Urinary bladder (tissue), 4 donors: ENCODE results near the gene NEGR1. TPM values are rescaled to one million over a fixed set of nuclear protein-coding genes. Genes with fewer than 3 reads are reported as not detected.

Experiments used
- DNase-seq: peaks from one replicate; pipeline ENCODE4 v3.0.0-alpha.2; 2015; ENCODE audit errors: extremely low spot score
- H3K27ac ChIP-seq: one replicate; pipeline ENCODE4 v1.5.1; 2013; ENCODE audit warnings: low read depth, mild to moderate bottlenecking, moderate library complexity
- H3K36me3 ChIP-seq: one replicate; pipeline ENCODE4 v1.6.1; 2013; ENCODE audit warnings: mild to moderate bottlenecking, moderate library complexity; ENCODE audit not compliant: insufficient read depth
- H3K4me1 ChIP-seq: one replicate; pipeline ENCODE4 v1.6.1; 2013; ENCODE audit warnings: mild to moderate bottlenecking, moderate library complexity; ENCODE audit not compliant: insufficient read depth
- H3K4me3 ChIP-seq: one replicate; pipeline ENCODE4 v1.5.1; 2013; ENCODE audit warnings: low read depth, low read length
- WGBS: extraction: QIAGEN DNeasy Blood & Tissue Kit; methylation state at CpG from one replicate; pipeline ENCODE4 v1.1.7; 2013; 5-methylcytosine and 5-hydroxymethylcytosine counted together
- polyA plus RNA-seq: library from polyadenylated mRNA; stranded (reverse); fragments of 200-250 nt; gene quantifications from one replicate; pipeline ENCODE4 v1.2.3, GENCODE V29; 2013
- total RNA-seq: library from RNA; depleted of rRNA; stranded (reverse); fragments of >200 nt; gene quantifications from one replicate; pipeline ENCODE4 v1.2.3, GENCODE V29; 2014
- donor health status: healthy with polysubstance abuse.
- donor health status: healthy.

The NEGR1 gene
- total and polyA plus RNA-seq, 2 donors = 38.2 to 92.3 TPM

DNA sequence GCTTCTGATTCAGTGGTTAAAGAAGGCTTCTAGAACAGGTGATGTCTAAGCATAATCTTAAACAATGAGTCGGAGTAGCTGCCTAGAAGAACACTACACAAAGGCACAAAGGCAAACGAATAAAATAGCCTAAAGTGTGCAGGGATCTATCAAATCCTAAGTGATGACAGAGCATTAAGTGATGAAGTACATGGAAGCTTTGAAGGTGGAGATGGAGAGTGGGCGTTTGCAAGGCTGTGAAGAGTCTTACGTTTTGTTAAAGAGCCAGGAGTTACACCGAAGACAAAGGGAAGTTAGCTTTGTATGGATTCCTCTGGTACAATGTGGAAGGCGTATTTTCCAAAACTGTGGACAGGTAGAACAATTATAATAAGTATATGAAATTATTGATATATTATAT lies 270.6 kb downstream of the NEGR1 start:
- Histone ChIP-seq H3K4me3 (no peak overlapping the region), H3K36me3 (no peaks in the 10 kb centered on the region), H3K27ac (no peak overlapping the region), H3K4me1 (no peaks in the 10 kb centered on the region)
- DNase-seq = no peak
- WGBS = 91% methylated on average over 6 of the region's 6 CpGs

DNA sequence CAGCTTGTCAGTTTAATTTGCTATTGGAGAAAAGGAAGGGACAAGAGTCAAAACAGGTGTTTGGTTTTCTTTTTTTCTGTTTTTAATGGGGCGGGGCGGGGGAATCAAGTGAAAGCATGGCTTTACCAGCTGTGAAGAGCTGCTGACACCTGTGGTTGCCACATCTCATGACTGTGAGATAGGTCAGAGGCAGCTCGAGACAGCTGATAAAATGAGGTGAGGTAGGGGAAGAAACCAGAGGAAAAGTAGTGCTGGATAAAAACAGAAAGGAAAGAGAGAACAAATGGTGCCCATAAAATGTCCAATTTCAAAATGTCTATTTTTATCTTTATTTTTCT lies 272.3 kb downstream of the NEGR1 start:
- no peaks in the 10 kb centered on the region for H3K36me3 ChIP-seq
- H3K4me1 ChIP-seq = no peaks in the 10 kb centered on the region
- H3K4me3 ChIP-seq = no peak overlapping the region
- no peak for DNase-seq
- WGBS = 72% methylated on average over 3 of the region's 3 CpGs
- no peak overlapping the region for H3K27ac ChIP-seq

DNA sequence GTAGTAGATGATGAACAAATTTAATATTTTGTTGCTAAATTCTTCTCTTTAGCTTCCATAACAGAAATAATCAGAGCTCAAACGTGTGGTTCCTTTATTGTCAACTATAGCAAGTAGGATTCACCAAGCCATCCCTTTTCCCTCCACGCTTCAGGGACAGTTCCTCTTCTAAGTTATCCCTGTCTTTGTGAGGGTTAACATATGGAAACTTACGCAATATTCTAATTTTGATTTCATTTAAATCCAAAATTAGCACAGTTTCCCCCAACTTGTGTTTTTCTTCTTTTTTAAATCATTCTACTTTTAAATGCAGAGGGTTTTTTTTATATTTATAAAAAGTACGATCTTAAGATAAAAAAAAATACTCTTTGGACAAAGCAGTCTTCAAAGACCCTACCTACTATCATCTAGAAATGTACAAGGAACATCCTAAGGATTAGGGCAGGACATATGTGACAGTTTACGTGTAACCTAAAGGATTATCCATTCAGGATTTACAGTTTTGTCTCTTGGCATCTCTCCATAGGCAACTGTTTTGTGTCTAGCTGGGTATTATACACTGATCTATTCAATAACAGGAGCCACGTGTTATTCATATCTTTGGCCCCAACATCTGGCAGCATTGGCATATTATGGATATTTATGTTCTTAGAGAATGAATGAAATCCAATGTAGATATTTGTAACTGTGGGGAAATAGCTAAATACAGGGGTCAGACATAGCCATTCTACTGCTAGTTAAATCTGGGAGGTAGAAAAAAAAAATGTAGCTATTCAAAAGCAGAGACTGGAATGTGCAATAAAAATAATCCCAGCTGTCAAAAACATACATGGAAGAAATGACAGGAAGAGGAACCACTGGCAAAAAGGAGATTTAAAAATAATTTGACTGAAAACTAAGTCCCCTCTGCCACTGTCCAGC lies 272.9 kb downstream of the NEGR1 start:
- no peak for DNase-seq
- no peaks in the 10 kb centered on the region for H3K4me1 ChIP-seq
- 63% methylated on average over 6 of the region's 6 CpGs for WGBS
- H3K36me3 ChIP-seq = no peaks in the 10 kb centered on the region
- H3K27ac ChIP-seq = no peak overlapping the region
- H3K4me3 ChIP-seq = no peak overlapping the region

DNA sequence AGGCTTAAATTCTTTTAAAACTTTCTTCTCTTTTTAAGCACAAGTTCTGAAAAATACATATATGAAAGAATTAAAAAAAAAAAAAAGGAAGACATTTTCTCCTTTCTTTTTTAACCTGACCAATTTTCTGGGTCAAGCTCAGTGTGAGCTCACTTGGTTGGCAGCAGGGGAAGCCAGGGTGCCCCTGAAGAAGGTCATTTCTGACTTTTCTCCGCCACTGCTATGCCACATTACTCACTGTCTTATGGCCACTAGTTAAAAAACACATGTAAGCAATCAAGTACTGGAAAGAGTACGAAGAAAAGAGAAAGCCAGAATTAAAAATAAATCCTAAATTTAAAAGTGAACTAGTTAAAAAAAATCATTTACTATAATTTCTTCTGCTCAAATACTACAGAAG lies 275.0 kb downstream of the NEGR1 start:
- Histone ChIP-seq H3K4me3 (no peak overlapping the region), H3K36me3 (no peaks in the 10 kb centered on the region), H3K27ac (no peak overlapping the region), H3K4me1 (no peaks in the 10 kb centered on the region)
- no peak for DNase-seq
- WGBS = 83% methylated on average over 2 of the region's 2 CpGs

DNA sequence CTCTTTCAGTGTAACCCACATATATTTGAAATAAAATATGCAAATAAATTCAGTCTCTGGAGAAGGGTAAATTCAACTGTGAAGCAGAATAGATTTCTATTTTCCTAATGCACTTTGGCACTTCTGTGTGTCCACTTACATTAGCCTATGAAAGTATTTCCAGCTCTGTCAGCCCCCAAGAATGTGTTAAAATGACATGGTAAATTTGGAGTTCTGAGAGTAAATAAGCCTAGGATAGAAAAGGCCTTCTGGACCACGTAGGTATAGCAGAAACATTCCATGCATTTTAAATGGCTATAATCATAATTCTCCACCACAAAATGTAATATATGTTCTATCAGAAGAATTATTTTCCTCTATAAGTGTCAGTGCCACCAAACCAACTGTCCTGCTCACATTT lies 276.2 kb downstream of the NEGR1 start:
- no peaks in the 10 kb centered on the region for H3K36me3 ChIP-seq
- WGBS = 72% methylated on average over 1 of the region's 1 CpG
- no peak overlapping the region for H3K27ac ChIP-seq
- H3K4me3 ChIP-seq = no peak overlapping the region
- DNase-seq = no peak
- H3K4me1 ChIP-seq = no peaks in the 10 kb centered on the region

DNA sequence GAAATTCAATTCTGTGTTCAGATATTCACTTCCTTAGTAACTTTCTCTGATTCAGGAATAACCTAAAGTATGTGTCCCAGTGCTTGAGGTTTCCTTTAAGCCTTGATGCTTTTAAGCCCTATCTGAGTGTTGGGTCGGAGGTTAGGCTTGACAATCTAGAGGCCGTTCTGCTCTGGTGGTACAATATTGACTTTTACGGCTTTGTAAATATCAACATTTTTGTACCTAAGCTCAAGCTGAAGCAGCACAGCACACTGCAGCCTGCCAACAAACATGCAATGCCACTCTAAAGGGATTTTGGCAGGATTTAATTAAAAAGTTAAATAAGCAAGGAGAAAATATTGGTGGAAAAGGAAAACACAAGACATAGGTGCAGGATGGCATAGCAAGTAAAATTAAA lies 279.2 kb downstream of the NEGR1 start:
- no peaks in the 10 kb centered on the region for H3K36me3 ChIP-seq
- DNase-seq = no peak
- 69% methylated on average over 3 of the region's 3 CpGs for WGBS
- H3K4me3 ChIP-seq = no peak overlapping the region
- H3K4me1 ChIP-seq = no peaks in the 10 kb centered on the region
- H3K27ac ChIP-seq = no peak overlapping the region

DNA sequence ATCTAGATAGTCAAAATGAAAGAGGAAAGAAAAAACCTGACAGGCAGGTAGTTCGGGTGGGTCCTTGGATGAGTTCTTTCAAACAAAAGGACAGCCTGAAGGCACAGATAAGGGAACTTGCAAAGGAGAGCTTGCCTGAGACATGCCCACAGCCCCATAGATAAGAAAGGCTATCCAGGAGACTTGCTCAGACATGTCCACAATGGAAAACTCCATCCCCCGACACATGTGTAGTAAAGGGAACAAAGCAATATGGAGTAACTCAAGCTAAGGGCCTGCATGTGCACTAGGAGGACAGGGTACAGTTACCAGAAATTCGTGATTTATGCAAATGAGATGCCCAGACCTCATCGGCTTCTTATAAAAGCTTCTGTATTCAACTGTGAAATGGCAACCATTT lies 281.5 kb downstream of the NEGR1 start:
- H3K27ac ChIP-seq = no peak overlapping the region
- WGBS = 87% methylated on average over 4 of the region's 4 CpGs
- H3K4me3 ChIP-seq = no peak overlapping the region
- no peak for DNase-seq
- H3K36me3 ChIP-seq = no peaks in the 10 kb centered on the region
- no peaks in the 10 kb centered on the region for H3K4me1 ChIP-seq

DNA sequence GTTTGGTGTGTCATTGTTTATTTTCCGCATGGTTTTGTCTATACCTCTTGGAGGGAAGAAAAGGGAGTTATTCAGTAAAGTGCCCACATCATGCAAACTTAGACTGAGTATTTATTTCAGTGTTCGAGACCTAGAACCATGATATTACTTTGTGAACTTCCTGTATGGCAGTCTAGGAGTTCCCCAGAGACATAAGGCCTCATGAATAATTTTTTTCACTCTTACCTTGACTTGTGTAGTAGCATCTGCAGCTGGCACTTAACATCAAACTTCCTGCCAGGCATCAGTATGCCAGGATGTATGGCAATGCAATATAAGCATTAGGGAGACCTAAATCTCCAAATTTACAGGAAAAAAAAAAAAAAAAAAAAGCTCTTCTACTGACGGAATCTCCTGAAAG lies 287.7 kb downstream of the NEGR1 start:
- no peak overlapping the region for H3K27ac ChIP-seq
- DNase-seq = no peak
- no peaks in the 10 kb centered on the region for H3K36me3 ChIP-seq
- 95% methylated on average over 3 of the region's 3 CpGs for WGBS
- H3K4me3 ChIP-seq = no peak overlapping the region
- H3K4me1 ChIP-seq = no peaks in the 10 kb centered on the region

DNA sequence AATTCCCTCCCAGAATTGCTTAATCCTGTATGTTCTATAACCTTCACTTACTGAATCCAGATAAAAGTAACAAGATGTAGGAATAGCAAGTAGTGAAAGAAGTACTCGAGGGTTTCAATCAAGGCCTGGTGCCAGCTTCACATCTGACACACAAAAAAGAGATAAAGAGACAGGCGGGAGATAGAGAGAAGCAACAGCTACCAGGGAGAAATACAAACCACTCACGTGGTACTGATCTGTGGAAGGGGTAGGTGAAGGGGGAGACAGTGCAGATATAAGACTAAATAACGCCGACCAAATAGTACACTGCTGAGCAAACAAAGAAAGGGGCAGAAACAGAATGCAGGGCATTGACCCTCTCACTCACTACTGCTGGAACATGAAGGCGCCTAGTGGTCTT lies 295.2 kb downstream of the NEGR1 start:
- 68% methylated on average over 6 of the region's 6 CpGs for WGBS
- H3K4me3 ChIP-seq = no peak overlapping the region
- no peaks in the 10 kb centered on the region for H3K4me1 ChIP-seq
- H3K36me3 ChIP-seq = no peaks in the 10 kb centered on the region
- H3K27ac ChIP-seq = no peak overlapping the region
- DNase-seq = no peak

DNA sequence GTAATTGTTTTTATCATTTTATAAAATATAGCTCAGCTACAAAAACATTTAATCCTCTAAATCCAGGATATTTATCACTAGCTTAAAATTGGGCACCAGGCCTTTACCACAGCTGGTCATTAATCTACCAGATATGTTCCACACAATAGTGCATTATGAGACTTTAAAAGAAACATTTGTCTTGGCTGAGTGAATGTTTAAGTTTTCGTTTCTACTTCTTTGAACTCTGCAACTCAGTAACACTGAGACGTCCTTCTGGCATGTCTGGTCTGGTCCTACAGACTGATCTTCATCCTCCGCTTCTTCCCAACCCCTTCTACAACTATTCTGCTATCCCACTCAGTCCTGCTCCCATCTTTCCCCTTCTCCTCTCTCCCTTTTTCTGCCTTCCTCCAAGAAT lies 296.2 kb downstream of the NEGR1 start:
- 29% methylated on average over 3 of the region's 3 CpGs for WGBS
- DNase-seq = no peak
- Histone ChIP-seq H3K36me3 (no peaks in the 10 kb centered on the region), H3K4me1 (no peaks in the 10 kb centered on the region), H3K4me3 (no peak overlapping the region), H3K27ac (no peak overlapping the region)

DNA sequence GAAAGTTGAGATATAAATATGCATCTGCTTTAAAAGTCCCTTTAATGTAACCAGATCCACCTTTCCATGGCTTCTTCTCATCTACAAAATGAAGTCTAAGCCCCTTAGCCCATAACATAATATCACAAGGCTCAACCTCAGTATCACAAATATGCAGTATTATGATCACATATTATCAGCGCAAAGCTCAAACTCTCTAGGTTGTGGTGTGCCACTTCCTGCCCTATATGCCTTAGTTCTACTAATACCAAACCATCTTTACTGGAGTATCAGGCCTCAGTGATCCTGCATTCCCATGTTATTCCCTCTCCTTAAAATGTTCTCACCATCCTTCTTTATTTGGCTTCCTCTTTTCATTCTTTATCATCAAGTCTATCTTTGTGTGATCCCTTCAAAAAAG lies 301.8 kb downstream of the NEGR1 start:
- Histone ChIP-seq H3K4me1 (no peaks in the 10 kb centered on the region), H3K36me3 (no peaks in the 10 kb centered on the region), H3K27ac (no peak overlapping the region), H3K4me3 (no peak overlapping the region)
- WGBS = 90% methylated on average over 1 of the region's 1 CpG
- no peak for DNase-seq

DNA sequence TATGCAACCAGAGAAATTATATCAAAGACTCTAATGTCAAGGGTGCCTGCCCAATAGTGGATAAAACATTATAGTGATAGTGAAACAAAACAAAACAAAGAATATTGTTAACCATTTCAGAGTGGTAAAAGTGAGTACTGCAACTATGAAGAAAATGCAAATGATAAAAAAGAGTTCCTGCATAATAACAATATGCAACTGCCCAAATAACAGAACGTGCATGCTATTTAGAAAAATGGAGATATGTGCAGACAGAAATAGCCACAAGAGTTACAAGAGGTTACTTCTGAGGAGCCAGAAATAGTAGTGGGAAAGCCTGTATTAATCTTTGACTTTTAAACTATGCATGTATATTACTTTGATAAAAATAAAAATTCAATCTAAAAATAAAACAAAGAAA lies 302.5 kb downstream of the NEGR1 start:
- H3K36me3 ChIP-seq = no peaks in the 10 kb centered on the region
- DNase-seq = no peak
- H3K4me1 ChIP-seq = no peaks in the 10 kb centered on the region
- 36% methylated on average over 1 of the region's 1 CpG for WGBS
- no peak overlapping the region for H3K4me3 ChIP-seq
- H3K27ac ChIP-seq = no peak overlapping the region

DNA sequence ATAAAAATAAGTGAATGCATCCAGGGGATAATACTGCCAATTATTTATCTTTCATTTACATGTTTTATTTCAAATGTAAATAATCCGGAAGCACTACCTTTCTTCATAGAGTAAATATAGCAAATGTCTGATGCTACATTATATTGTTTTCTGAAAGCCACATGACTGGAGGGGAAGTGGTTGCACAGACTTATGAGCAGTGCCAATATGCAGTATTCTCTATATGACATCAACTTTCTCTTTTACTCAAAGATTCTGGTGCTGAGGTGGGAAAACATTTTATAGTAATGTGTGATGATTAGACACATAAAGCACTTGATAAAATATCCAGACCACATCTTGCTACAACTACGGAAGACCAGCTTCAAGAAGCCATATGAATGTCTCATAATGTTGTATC lies 314.7 kb downstream of the NEGR1 start:
- DNase-seq = no peak

DNA sequence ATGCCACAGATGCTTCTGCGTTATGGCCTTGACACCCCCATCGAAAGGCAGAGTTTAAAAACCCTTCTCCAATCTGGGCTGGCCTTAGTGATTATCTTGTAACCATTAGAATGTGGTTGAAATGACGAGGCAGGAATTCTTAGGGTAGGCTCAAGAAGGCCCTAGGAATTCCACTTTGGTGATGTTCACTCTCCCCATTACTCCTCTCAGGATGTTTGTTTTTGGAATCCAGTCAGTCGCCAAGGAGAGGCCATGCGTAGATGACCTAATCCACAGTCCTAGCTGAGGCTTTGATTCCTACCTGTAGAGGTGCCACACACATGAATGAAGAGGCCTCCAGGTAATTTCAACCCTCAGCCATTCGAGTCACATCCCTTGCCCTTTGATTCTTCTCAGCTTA lies 318.2 kb downstream of the NEGR1 start:
- Histone ChIP-seq H3K27ac (no peak overlapping the region), H3K4me3 (no peak overlapping the region), H3K4me1 (no peaks in the 10 kb centered on the region), H3K36me3 (no peaks in the 10 kb centered on the region)
- WGBS = 93% methylated on average over 6 of the region's 6 CpGs
- DNase-seq = no peak

More for the DNA sequence above, 314.7 kb downstream of the NEGR1 start:
- Histone ChIP-seq H3K27ac (no peak overlapping the region), H3K4me1 (no peaks in the 10 kb centered on the region), H3K36me3 (no peaks in the 10 kb centered on the region), H3K4me3 (no peak overlapping the region)
- WGBS = 58% methylated on average over 2 of the region's 2 CpGs
